K562 (cell line): ENCODE results near the gene RAB12. TPM values are rescaled to one million over a fixed set of nuclear protein-coding genes. Genes with fewer than 3 reads are reported as not detected.
A peak's percentile ranks its signal among the peaks of the same experiment; 100 is the strongest.
"Not testable (repeated sequence)": the region's sequence is repeated elsewhere in the genome, so short reads cannot be mapped to it uniquely, and the experiment has no call there.

ENCODE experiments used
- ATAC-seq: fragments of 200-7000 bp; cut with Tn5 transposase; 3 replicates; pipeline ENCODE4 v1.9.1; 2020; ENCODE audit warnings: moderate library complexity
- BruUV-seq: library from RNA; stranded (reverse); fragments of 400-500 nt; replicated peaks from 2 replicates; lab custom pipeline; 2021; lab: Mats Ljungman, UMichigan
- CTCF ChIA-PET: fragments of 300-600 bp; formaldehyde crosslinking; extraction: SDS; loops from one replicate; lab custom pipeline; 2021; ENCODE audit warnings: low intra/inter-chr PET ratio; lab: Yijun Ruan, JAX
- POLR2A ChIA-PET: fragments of 300-600, 350-650 bp; sonication (Branson Sonifier 250); formaldehyde crosslinking; extraction: SDS; loops from one replicate; lab custom pipeline; 2021; ENCODE audit warnings: antibody characterized with exemption, inconsistent platforms; lab: Yijun Ruan, JAX
- DNase-seq, 4 experiments: peaks; one replicate each; pipeline versions ENCODE4 v3.0.0 to v3.0.0-alpha.2; 2011 to 2018; ENCODE audit warnings: low spot score in 3 of 4, mixed read lengths in 3 of 4; ENCODE audit errors: extremely low read depth in 1 of 4
- FAIRE-seq: peaks from 2 replicates; lab custom pipeline; 2011; peaks lifted over from hg19 to GRCh38; lab: Jason Lieb, UNC
- H2AFZ ChIP-seq: 2 replicates; pipeline ENCODE4 v1.6.0; 2011; ENCODE audit warnings: low read depth, low read length, control low read depth, inconsistent platforms
- H3K27ac ChIP-seq: fragments of 200-600 bp; 3 replicates; pipeline ENCODE4 v1.8.0; 2011; ENCODE audit warnings: low read depth, mild to moderate bottlenecking, control low read depth, inconsistent platforms, low read length, moderate library complexity, mixed read lengths; ENCODE audit errors: extremely low read depth
- H3K27me3 ChIP-seq, 2 experiments: fragments of 300-600 bp in 1 of 2; 2 replicates in 1 of 2; 3 replicates in 1 of 2; pipeline versions ENCODE4 v1.6.0 to v1.8.0; 2011; ENCODE audit warnings: inconsistent platforms in 2 of 2, low read length in 2 of 2, mild to moderate bottlenecking in 1 of 2, mixed read lengths in 1 of 2, moderate library complexity in 1 of 2; ENCODE audit not compliant: control insufficient read depth in 2 of 2, insufficient read depth in 2 of 2
- H3K36me3 ChIP-seq: fragments of 300-600 bp; 3 replicates; pipeline ENCODE4 v1.8.0; 2011; ENCODE audit warnings: mild to moderate bottlenecking, low read length, inconsistent platforms; ENCODE audit not compliant: control insufficient read depth, insufficient read depth
- H3K4me1 ChIP-seq, 2 experiments: fragments of 200-600 bp in 1 of 2; replicated peaks in 1 of 2; 2 replicates in 1 of 2; 3 replicates in 1 of 2; pipeline versions ENCODE4 v1.5.1 to v1.8.0; 2011; ENCODE audit warnings: inconsistent platforms in 2 of 2, low read length in 2 of 2, mild to moderate bottlenecking in 1 of 2, mixed read lengths in 1 of 2, moderate library complexity in 1 of 2; ENCODE audit not compliant: control insufficient read depth in 2 of 2, insufficient read depth in 2 of 2
- H3K4me2 ChIP-seq: 2 replicates; pipeline ENCODE4 v1.6.1; 2011; ENCODE audit warnings: low read length, control low read depth, inconsistent platforms, mixed read lengths; ENCODE audit not compliant: insufficient read depth
- H3K4me3 ChIP-seq: fragments of 200-600 bp; sonication (generic), shearing (Covaris generic); 2 replicates; pipeline ENCODE4 v1.5.1; 2016; ENCODE audit warnings: control low read depth, inconsistent platforms
- H3K79me2 ChIP-seq: fragments of 200-600 bp; 3 replicates; pipeline ENCODE4 v1.8.0; 2011; ENCODE audit warnings: low read length, inconsistent platforms; ENCODE audit not compliant: control insufficient read depth, insufficient read depth
- H3K9ac ChIP-seq, 2 experiments: 2 replicates each; pipeline versions ENCODE4 v1.6.0 to v1.6.1; 2011; ENCODE audit warnings: low read depth in 2 of 2, low read length in 2 of 2, control low read depth in 1 of 2, inconsistent platforms in 1 of 2, mild to moderate bottlenecking in 1 of 2, mixed read lengths in 1 of 2; ENCODE audit not compliant: insufficient read depth in 1 of 2
- H3K9me1 ChIP-seq: one replicate; pipeline ENCODE4 v1.6.0; 2011; ENCODE audit warnings: inconsistent platforms, mild to moderate bottlenecking, low read length, moderate library complexity; ENCODE audit not compliant: control insufficient read depth, insufficient read depth
- H3K9me3 ChIP-seq: replicated peaks from 2 replicates; pipeline ENCODE4 v1.5.1; 2011; ENCODE audit warnings: low read depth, low read length, inconsistent platforms; ENCODE audit not compliant: control insufficient read depth, insufficient read depth
- H4K20me1 ChIP-seq: replicated peaks from 2 replicates; pipeline ENCODE4 v1.6.1; 2011; ENCODE audit warnings: low read length, inconsistent platforms, mixed read lengths; ENCODE audit not compliant: control insufficient read depth, insufficient read depth
- BCOR ChIP-seq: fragments of 450-650 bp; IDR thresholded peaks from 2 replicates; pipeline ENCODE4 v1.6.1; 2016
- CTCF ChIP-seq, 3 experiments: IDR thresholded peaks in 2 of 3; conservative IDR thresholded peaks in 1 of 3; 2 replicates each; pipeline ENCODE4 v1.5.1; 2011 to 2012; ENCODE audit warnings: low read length in 3 of 3, mild to moderate bottlenecking in 3 of 3, control low read depth in 2 of 3, improper control_type of control experiment in 1 of 3, inconsistent platforms in 1 of 3, low read depth in 1 of 3, mixed read lengths in 1 of 3, moderate library complexity in 1 of 3; ENCODE audit not compliant: insufficient read depth in 2 of 3
- KDM1A ChIP-seq, 2 experiments: fragments of 450-650 bp; IDR thresholded peaks; 2 replicates each; pipeline ENCODE4 v1.6.1; 2016; ENCODE audit warnings: mild to moderate bottlenecking in 2 of 2
- RAD21 ChIP-seq, 2 experiments: fragments of 250-450 bp in 1 of 2; fragments of 450-650 bp in 1 of 2; sonication (Bioruptor Pico) in 1 of 2; formaldehyde crosslinking in 1 of 2; IDR thresholded peaks in 1 of 2; conservative IDR thresholded peaks in 1 of 2; 2 replicates each; pipeline versions ENCODE4 v1.4.0 to v1.8.0; 2020 to 2022; ENCODE audit warnings: mild to moderate bottlenecking in 2 of 2, moderate library complexity in 1 of 2
- SMARCA5 ChIP-seq: fragments of 450-650 bp; IDR thresholded peaks from 2 replicates; pipeline ENCODE4 v1.6.1; 2016
- ZNF146 ChIP-seq: IDR thresholded peaks from one replicate; pipeline ENCODE4 v1.6.1; 2018; ENCODE audit warnings: missing compliant biosample characterization; ENCODE audit not compliant: unreplicated experiment
- WGBS: fragments of 100-300 bp; shearing (Covaris generic); methylation state at CpG from one replicate; pipeline ENCODE4 v1.1.6; 2016; ENCODE audit warnings: low coverage, mixed read lengths; ENCODE audit not compliant: insufficient coverage; ENCODE audit errors: missing lambda C conversion rate; 5-methylcytosine and 5-hydroxymethylcytosine counted together
- in situ Hi-C: fragments of 300-500 bp; cut with MboI; formaldehyde crosslinking; loops from 4 replicates; pipeline ENCODE4 v1.15.0; 2018; ENCODE audit warnings: inconsistent platforms, mixed read lengths
- intact Hi-C: fragments of 100-400 bp; cut with micrococcal nuclease; formaldehyde crosslinking; loops from 2 replicates; pipeline ENCODE4 v1.14.2; 2022
- polyA plus RNA-seq, 8 experiments: library from polyadenylated mRNA; depleted of rRNA in 4 of 8; stranded (reverse) in 5 of 8; unstranded in 3 of 8; fragments of >200 nt; fragmentation: Nextera tagmentation in 2 of 8; fragmentation: Illumina TruSeq in 1 of 8; extraction: Ambion mirVana in 2 of 8; extraction: Trizol in 1 of 8; gene quantifications; 2 replicates each; pipeline versions ENCODE4 v1.2.1 to v1.2.3, GENCODE V29; 2011 to 2014; ENCODE audit warnings: inconsistent platforms in 1 of 8, missing spikeins in 1 of 8
- total RNA-seq, 7 experiments: library from RNA; depleted of rRNA in 6 of 7; stranded (reverse); fragments of >200 nt in 6 of 7; fragmentation: Illumina TruSeq in 2 of 7; extraction: Trizol in 2 of 7; gene quantifications; 2 replicates each; pipeline versions ENCODE4 v1.2.1 to v1.2.3, GENCODE V29; 2011 to 2021; ENCODE audit warnings: low replicate concordance in 1 of 7

Gene RAB12
- total and polyA plus RNA-seq, 9 of the 15 experiments (the other 6 are each of a cell fraction or from before 2014, with no cell fraction given), result 0.48 to 21.6 (median 18.8) TPM

- DNase-seq, H3K27ac ChIP-seq, H3K79me2 ChIP-seq, BruUV-seq, H2AFZ ChIP-seq, H3K4me2 ChIP-seq, H3K36me3 ChIP-seq, H3K4me1 ChIP-seq, H3K9me3 ChIP-seq, H3K9ac ChIP-seq, H4K20me1 ChIP-seq, H3K9me1 ChIP-seq, H3K27me3 ChIP-seq, CTCF ChIA-PET, FAIRE-seq, H3K4me3 ChIP-seq: not testable (repeated sequence)
- intact Hi-C loops, result loop anchor here (5.0 to 10.0 kb wide), 2 partner anchors 233 to 406 kb away; no protein-coding TSS in a partner anchor
- in situ Hi-C loops, result loop anchor here (25.0 kb wide), 1 partner anchor 861 kb away; no protein-coding TSS in a partner anchor
- 0 out of 3 replicates have a peak, but pooled peaks have one; percentile 48 for ATAC-seq
- POLR2A ChIA-PET, result interaction anchor here (0.7 to 2.3 kb wide), 2 partner anchors 9 to 12 kb away, joined by 3 to 8 read pairs; no protein-coding TSS in a partner anchor
- WGBS, result 26% methylated on average over 7 of the region's 7 CpGs
- TF ChIP-seq ZNF146 (peak; percentile 92), KDM1A (IDR thresholded peaks at IDR 0.05) (peak in 1 of 2 experiments; percentile 64; a peak in 1 of 4 replicates), BCOR (peak; percentile 80), CTCF (IDR thresholded peaks at IDR 0.05 in 2 of 3, conservative IDR thresholded peaks at IDR 0.05 in 1 of 3; ENCODE audit: insufficient read depth in 2 of 3, low read depth in 1 of 3, low read length in 3 of 3) (peak; percentile 6 to 11 (median 10); a peak in 1 of 6 replicates), RAD21 (CRISPR knock-in tag; conservative IDR thresholded peaks at IDR 0.05 in 1 of 2, IDR thresholded peaks at IDR 0.05 in 1 of 2) (peak in 1 of 2 experiments; percentile 27; a peak in 1 of 4 replicates), SMARCA5 (peak; percentile 71)
These were observed 42.4 kb downstream of the RAB12 start for GRCh38 chr18:8651478-8652261.
